Anterior cingulate cortex (tissue), 58 donors: ENCODE measurements around the gene SLC66A2.

Experiments used
- DNase-seq, 58 donors: peaks; one replicate each; lab custom pipeline; 2025; lab: John Stamatoyannopoulos, UW

SLC66A2 gene

GRCh38 chr18:79940126-79940813 lies 11.2 kb downstream of the SLC66A2 start:
- DNase-seq = no peak

GRCh38 chr18:79939096-79939495 lies 12.4 kb downstream of the SLC66A2 start:
- DNase-seq = no peak

GRCh38 chr18:79938196-79938595 lies 13.3 kb downstream of the SLC66A2 start:
- no peak for DNase-seq

- no peak for DNase-seq
Observed at GRCh38 chr18:79937103-79937860, 14.2 kb downstream of the SLC66A2 start.

- DNase-seq = no peak
Observed at GRCh38 chr18:79936641-79937040, 14.8 kb downstream of the SLC66A2 start.

- DNase-seq = no peak
Observed at GRCh38 chr18:79935925-79936324, 15.5 kb downstream of the SLC66A2 start.

GRCh38 chr18:79935499-79935898 lies 16.0 kb downstream of the SLC66A2 start:
- no peak for DNase-seq

- no peak for DNase-seq
Observed at GRCh38 chr18:79935098-79935480, 16.4 kb downstream of the SLC66A2 start.

- DNase-seq = peak in 3 of 58 donors; percentile 26 to 49 (median 43)
Observed at GRCh38 chr18:79934311-79935097, 16.9 kb downstream of the SLC66A2 start.

- DNase-seq = peak in 1 of 58 donors; percentile 22
Observed at GRCh38 chr18:79933765-79934164, 17.7 kb downstream of the SLC66A2 start.

- DNase-seq = no peak
Observed at GRCh38 chr18:79932907-79933306, 18.5 kb downstream of the SLC66A2 start.

GRCh38 chr18:79931475-79931874 lies 20.0 kb downstream of the SLC66A2 start:
- no peak for DNase-seq

GRCh38 chr18:79930020-79930642 lies 21.3 kb downstream of the SLC66A2 start:
- DNase-seq = no peak

GRCh38 chr18:79928563-79928960 lies 22.9 kb downstream of the SLC66A2 start:
- DNase-seq = no peak

- DNase-seq = no peak
Observed at GRCh38 chr18:79927607-79928562, 23.6 kb downstream of the SLC66A2 start.

GRCh38 chr18:79926715-79927606 lies 24.5 kb downstream of the SLC66A2 start:
- no peak for DNase-seq

- DNase-seq = no peak
Observed at GRCh38 chr18:79926306-79926705, 25.1 kb downstream of the SLC66A2 start.
